Sigmoid colon (tissue), 7 donors: ENCODE results near the gene ASH1L. TPM values are rescaled to one million over a fixed set of nuclear protein-coding genes. Genes with fewer than 3 reads are reported as not detected.
A peak's percentile ranks its signal among the peaks of the same experiment; 100 is the strongest.

Experiments
- DNase-seq: peaks from one replicate; pipeline ENCODE4 v3.0.0-alpha.2; 2019
- H3K27ac ChIP-seq, 4 donors: fragments of 200-600 bp; sonication (generic); one replicate each; pipeline ENCODE4 v1.5.1; 2016 to 2019; ENCODE audit warnings: mild to moderate bottlenecking in 1 of 4
- H3K27me3 ChIP-seq, 3 donors: fragments of 200-600 bp; sonication (generic); one replicate each; pipeline ENCODE4 v1.5.1; 2019; ENCODE audit warnings: mild to moderate bottlenecking in 1 of 3
- H3K36me3 ChIP-seq, 4 donors: fragments of 200-600 bp; sonication (generic); one replicate each; pipeline ENCODE4 v1.5.1; 2016 to 2019
- H3K4me1 ChIP-seq, 4 donors: fragments of 200-600 bp; sonication (generic); one replicate each; pipeline ENCODE4 v1.5.1; 2017 to 2019
- H3K4me3 ChIP-seq, 4 donors: fragments of 200-600 bp; sonication (generic); one replicate each; pipeline ENCODE4 v1.5.1; 2017 to 2019; ENCODE audit warnings: mild to moderate bottlenecking in 2 of 4, moderate library complexity in 1 of 4
- H3K9me3 ChIP-seq, 4 donors: fragments of 200-600 bp in 3 of 4; sonication (generic) in 3 of 4; one replicate each; pipeline versions ENCODE4 v1.5.1 to v1.6.1; 2013 to 2019
- CTCF ChIP-seq, 4 experiments: fragments of 450-650 bp in 3 of 4; fragments of 200-600 bp in 1 of 4; IDR thresholded peaks; one replicate each; pipeline ENCODE4 v1.5.1; 2016 to 2019; ENCODE audit warnings: antibody characterized with exemption in 4 of 4, mild to moderate bottlenecking in 3 of 4, moderate library complexity in 2 of 4
- EP300 ChIP-seq, 4 donors: sonication (generic); formaldehyde crosslinking; IDR thresholded peaks; one replicate each; pipeline ENCODE4 v1.6.1; 2017; ENCODE audit warnings: antibody characterized with exemption in 4 of 4
- POLR2A ChIP-seq, 2 donors: fragments of 450-650 bp; IDR thresholded peaks; one replicate each; pipeline ENCODE4 v1.6.1; 2016; ENCODE audit warnings: antibody characterized with exemption in 2 of 2, mild to moderate bottlenecking in 2 of 2, moderate library complexity in 2 of 2
- POLR2AphosphoS5 ChIP-seq, 4 donors: sonication (generic); formaldehyde crosslinking; IDR thresholded peaks; one replicate each; pipeline ENCODE4 v1.6.1; 2017; ENCODE audit warnings: antibody characterized with exemption in 4 of 4
- WGBS, 2 donors: extraction: QIAGEN DNeasy Blood & Tissue Kit; methylation state at CpG; one replicate each; pipeline ENCODE4 v1.1.7; 2013; 5-methylcytosine and 5-hydroxymethylcytosine counted together
- intact Hi-C: fragments of 100-400 bp; cut with DNase I; formaldehyde crosslinking; loops from one replicate; pipeline ENCODE4 v1.15.1; 2023
- polyA plus RNA-seq, 3 donors: library from polyadenylated mRNA; stranded (reverse); fragments of 200-250 nt; gene quantifications; one replicate each; pipeline ENCODE4 v1.2.3, GENCODE V29; 2013
- total RNA-seq, 4 donors: library from RNA; depleted of rRNA; stranded (reverse); fragments of >200 nt; gene quantifications; one replicate each; pipeline ENCODE4 v1.1.0, GENCODE V29; 2016
- donor health status: healthy with polysubstance abuse.
- donor health status: Bipolar disorder and iron deficiency.
- donor health status: healthy.

ASH1L gene
- total and polyA plus RNA-seq, 7 donors: 4.2 to 70.6 (median 62.4) TPM

- H3K9me3 ChIP-seq: no peaks in the 10 kb centered on the region
- H3K4me3 ChIP-seq: peak overlapping the region; percentile 66 to 91 (median 86)
- no peak for TF ChIP-seq CTCF (IDR thresholded peaks at IDR 0.05)
- peak in 1 of 4 donors; percentile 11 for TF ChIP-seq EP300 (IDR thresholded peaks at IDR 0.05)
- TF ChIP-seq POLR2A (IDR thresholded peaks at IDR 0.05): peak; percentile 54 to 94
- peak; percentile 84 to 97 (median 90) for TF ChIP-seq POLR2AphosphoS5 (IDR thresholded peaks at IDR 0.05)
- no peaks in the 10 kb centered on the region for H3K27me3 ChIP-seq
- H3K4me1 ChIP-seq: peaks cover 0 to 52% (median 38%) of the 10 kb centered on the region in 4 donors
- DNase-seq: peak; percentile 98
- WGBS, 2 donors: 0 to 1% methylated on average over 44 of the region's 44 CpGs
- peak overlapping the region; percentile 95 to 100 (median 98) for H3K27ac ChIP-seq
- peaks cover 0 to 28% (median 8%) of the 10 kb centered on the region in 4 donors for H3K36me3 ChIP-seq
- intact Hi-C loops: loop anchor here (1.0 to 2.0 kb wide), 2 partner anchors 69 to 116 kb away; partner anchors contain the start of genes ENTREP3 and MTX1
Measured at GRCh38 chr1:155324037-155324716, 238.4 kb downstream of the ASH1L start.

GRCh38 chr1:155323729-155324036 is 238.9 kb downstream of the ASH1L start:
- H3K27me3 ChIP-seq: no peaks in the 10 kb centered on the region
- H3K36me3 ChIP-seq: peaks cover 0 to 23% (median 6%) of the 10 kb centered on the region in 4 donors
- DNase-seq: peak; percentile 96
- H3K4me3 ChIP-seq: peak overlapping the region; percentile 66 to 91 (median 86)
- peak overlapping the region; percentile 95 to 100 (median 98) for H3K27ac ChIP-seq
- intact Hi-C loops: loop anchor here (1.0 to 2.0 kb wide), 3 partner anchors 46 to 115 kb away; partner anchors contain the start of genes ENTREP3, HCN3 and MTX1
- H3K4me1 ChIP-seq: peaks cover 0 to 47% (median 38%) of the 10 kb centered on the region in 4 donors
- TF ChIP-seq CTCF (IDR thresholded peaks at IDR 0.05) (no peak), POLR2AphosphoS5 (IDR thresholded peaks at IDR 0.05) (peak in 2 of 4 donors; percentile 4 to 13)
- 0 to 1% methylated on average over 29 of the region's 29 CpGs for WGBS, 2 donors
- H3K9me3 ChIP-seq: no peaks in the 10 kb centered on the region

GRCh38 chr1:155322953-155323728 is 239.5 kb downstream of the ASH1L start:
- peaks cover 0 to 45% (median 38%) of the 10 kb centered on the region in 4 donors for H3K4me1 ChIP-seq
- DNase-seq: peak; percentile 98
- H3K27me3 ChIP-seq: no peaks in the 10 kb centered on the region
- peak overlapping the region; percentile 66 to 91 (median 86) for H3K4me3 ChIP-seq
- H3K36me3 ChIP-seq: peaks cover 0 to 22% (median 5%) of the 10 kb centered on the region in 4 donors
- H3K9me3 ChIP-seq: no peaks in the 10 kb centered on the region
- intact Hi-C loops: loop anchor here (1.0 kb wide), 1 partner anchor 46 kb away; the partner anchor contains the start of gene HCN3
- peak; percentile 94 to 99 (median 95) for TF ChIP-seq CTCF (IDR thresholded peaks at IDR 0.05)
- peak; percentile 62 to 72 (median 72) for TF ChIP-seq POLR2AphosphoS5 (IDR thresholded peaks at IDR 0.05)
- no peak for TF ChIP-seq EP300 (IDR thresholded peaks at IDR 0.05)
- 1% methylated on average over 58 of the region's 58 CpGs for WGBS, 2 donors
- H3K27ac ChIP-seq: peak overlapping the region; percentile 95 to 100 (median 98)

- Histone ChIP-seq H3K27me3 (no peaks in the 10 kb centered on the region), H3K4me1 (peaks cover 0 to 45% (median 38%) of the 10 kb centered on the region in 4 donors), H3K9me3 (no peaks in the 10 kb centered on the region), H3K4me3 (peak overlapping the region; percentile 66 to 91 (median 86)), H3K27ac (peak overlapping the region; percentile 95 to 100 (median 98)), H3K36me3 (peaks cover 0 to 21% (median under 1%) of the 10 kb centered on the region in 4 donors)
- DNase-seq: peak; percentile 81
- WGBS, 2 donors: 1 to 2% methylated on average over 28 of the region's 28 CpGs
- TF ChIP-seq POLR2A (IDR thresholded peaks at IDR 0.05) (no peak), CTCF (IDR thresholded peaks at IDR 0.05) (no peak), POLR2AphosphoS5 (IDR thresholded peaks at IDR 0.05) (no peak), EP300 (IDR thresholded peaks at IDR 0.05) (no peak)
- intact Hi-C loops: no loop called here
Measured at GRCh38 chr1:155322571-155322952, 240.0 kb downstream of the ASH1L start.
